HepG2 (cell line): Measurements from ENCODE around the gene TFPI. TPM values are rescaled to one million over a fixed set of nuclear protein-coding genes. Genes with fewer than 3 reads are reported as not detected.

Source experiments
- AGO2 ChIP-seq: fragments of 200-400 bp; formaldehyde crosslinking; optimal IDR thresholded peaks from 2 replicates; pipeline ENCODE3; 2017; ENCODE audit warnings: mild to moderate bottlenecking, low read depth, low read length, moderate library complexity
- BCL6 ChIP-seq: IDR thresholded peaks from 2 replicates; pipeline ENCODE4 v1.6.1; 2016; ENCODE audit warnings: missing genetic modification reagents, missing compliant biosample characterization
- CEBPG ChIP-seq: IDR thresholded peaks from 2 replicates; pipeline ENCODE4 v1.6.1; 2016
- ELF3 ChIP-seq: IDR thresholded peaks from 2 replicates; pipeline ENCODE4 v1.6.1; 2016; ENCODE audit warnings: missing genetic modification reagents, missing compliant biosample characterization
- FOSL2 ChIP-seq: sonication (generic); formaldehyde crosslinking; IDR thresholded peaks from 2 replicates; pipeline ENCODE4 v1.4.0; 2020; ENCODE audit warnings: missing genetic modification reagents
- FOXJ3 ChIP-seq: sonication (generic); formaldehyde crosslinking; IDR thresholded peaks from 2 replicates; pipeline ENCODE4 v1.4.0; 2020; ENCODE audit warnings: missing genetic modification reagents, mild to moderate bottlenecking, borderline replicate concordance
- GPN1 ChIP-seq: sonication (generic); formaldehyde crosslinking; IDR thresholded peaks from 2 replicates; pipeline ENCODE4 v1.5.1; 2020; ENCODE audit warnings: missing genetic modification reagents, borderline replicate concordance
- HDAC1 ChIP-seq: sonication (generic); formaldehyde crosslinking; IDR thresholded peaks from 2 replicates; pipeline ENCODE4 v1.5.1; 2020; ENCODE audit warnings: mild to moderate bottlenecking, missing genetic modification reagents
- NCOA2 ChIP-seq: sonication (generic); formaldehyde crosslinking; IDR thresholded peaks from 2 replicates; pipeline ENCODE4 v1.8.0; 2022; ENCODE audit warnings: inconsistent platforms
- NR2F2 ChIP-seq: IDR thresholded peaks from 2 replicates; pipeline ENCODE4 v1.6.1; 2012; ENCODE audit warnings: low read depth, inconsistent platforms, borderline replicate concordance
- RFXANK ChIP-seq: IDR thresholded peaks from 2 replicates; pipeline ENCODE4 v1.6.1; 2016
- SIN3A ChIP-seq: IDR thresholded peaks from 2 replicates; pipeline ENCODE4 v1.6.1; 2011; ENCODE audit warnings: low read depth, mild to moderate bottlenecking, control low read depth, low read length, borderline replicate concordance
- SNAPC2 ChIP-seq: sonication (generic); formaldehyde crosslinking; IDR thresholded peaks from 2 replicates; pipeline ENCODE4 v1.8.1; 2022; ENCODE audit warnings: mild to moderate bottlenecking, missing genetic modification reagents
- USF2 ChIP-seq, 2 experiments: sonication (generic) in 1 of 2; formaldehyde crosslinking in 1 of 2; IDR thresholded peaks; 2 replicates each; pipeline versions ENCODE4 v1.5.1 to v1.6.1; 2011 to 2020; ENCODE audit warnings: borderline replicate concordance in 1 of 2, low read depth in 1 of 2, low read length in 1 of 2, mild to moderate bottlenecking in 1 of 2, missing genetic modification reagents in 1 of 2, moderate library complexity in 1 of 2
- YEATS4 ChIP-seq: sonication (generic); formaldehyde crosslinking; IDR thresholded peaks from 2 replicates; pipeline ENCODE4 v1.4.0; 2020; ENCODE audit warnings: missing genetic modification reagents, borderline replicate concordance
- ZBTB14 ChIP-seq: sonication (generic); formaldehyde crosslinking; IDR thresholded peaks from 2 replicates; pipeline ENCODE4 v1.4.0; 2020; ENCODE audit warnings: missing genetic modification reagents
- ZFAT ChIP-seq: sonication (generic); formaldehyde crosslinking; conservative IDR thresholded peaks from 2 replicates; pipeline ENCODE4 v1.8.1; 2023; ENCODE audit warnings: missing genetic modification reagents, inconsistent platforms
- ZFP1 ChIP-seq: IDR thresholded peaks from 2 replicates; pipeline ENCODE4 v1.6.1; 2016
- ZMAT5 ChIP-seq: sonication (generic); formaldehyde crosslinking; IDR thresholded peaks from 2 replicates; pipeline ENCODE4 v1.5.0; 2020; ENCODE audit warnings: mild to moderate bottlenecking, low read depth, missing genetic modification reagents, borderline replicate concordance
- ZNF589 ChIP-seq: sonication (generic); formaldehyde crosslinking; conservative IDR thresholded peaks from 2 replicates; pipeline ENCODE4 v1.8.0; 2022; ENCODE audit warnings: mild to moderate bottlenecking, moderate library complexity, missing genetic modification reagents
- ZSCAN20 ChIP-seq: sonication (generic); formaldehyde crosslinking; IDR thresholded peaks from 2 replicates; pipeline ENCODE4 v1.4.0; 2020; ENCODE audit warnings: missing genetic modification reagents, mild to moderate bottlenecking, borderline replicate concordance
- ZSCAN21 ChIP-seq: sonication (generic); formaldehyde crosslinking; IDR thresholded peaks from 2 replicates; pipeline ENCODE4 v1.8.0; 2022; ENCODE audit warnings: mild to moderate bottlenecking, missing genetic modification reagents, moderate library complexity, borderline replicate concordance
- polyA plus RNA-seq, 8 experiments: library from polyadenylated mRNA; depleted of rRNA in 3 of 8; stranded (reverse) in 7 of 8; unstranded in 1 of 8; fragments of >200 nt; fragmentation: Illumina TruSeq in 4 of 8; extraction: Trizol in 4 of 8; gene quantifications; 2 replicates each; pipeline versions ENCODE4 v1.2.1 to v1.2.3, GENCODE V29; 2011 to 2016; ENCODE audit warnings: low read depth in 4 of 8, missing spikeins in 1 of 8, mixed read lengths in 1 of 8; ENCODE audit not compliant: insufficient read depth in 1 of 8
- total RNA-seq, 5 experiments: library from RNA; depleted of rRNA; stranded (reverse); fragments of >200 nt; fragmentation: Illumina TruSeq; extraction: Trizol; gene quantifications; 2 replicates each; pipeline ENCODE4 v1.2.3, GENCODE V29; 2016; ENCODE audit warnings: low read depth in 1 of 5
- TF ChIP-seq, protein P1 (sequence below): sonication (generic); formaldehyde crosslinking; IDR thresholded peaks from 2 replicates; pipeline ENCODE4 v1.4.0; 2020; ENCODE audit warnings: missing genetic modification reagents
- TF ChIP-seq, protein P2 (sequence below): sonication (generic); formaldehyde crosslinking; IDR thresholded peaks from 2 replicates; pipeline ENCODE4 v1.4.0; 2020; ENCODE audit warnings: missing genetic modification reagents; ENCODE audit errors: not compliant biosample characterization

The TFPI gene
- total and polyA plus RNA-seq, 2 of the 13 experiments (the other 11 are each of a cell fraction or from before 2014, with no cell fraction given) = 301 to 436 TPM

GRCh38 chr2:187511356-187512315 lies 42.6 kb downstream of the TFPI start (continued):
- TF ChIP-seq ZSCAN20 (CRISPR knock-in tag) = no peak; the same call in 1 of the 2 replicates
- no peak for TF ChIP-seq AGO2
- TF ChIP-seq NR2F2 = peak; percentile 78; the same call in 1 of the 2 replicates
- 0 out of 2 replicates have a peak, but pooled peaks have one; percentile 6 for TF ChIP-seq SIN3A
- TF ChIP-seq SNAPC2 (CRISPR knock-in tag) = 0 out of 2 replicates have a peak, but pooled peaks have one; percentile 6
- no peak for TF ChIP-seq ZFAT (CRISPR knock-in tag)
- TF ChIP-seq ELF3 = no peak
- peak; percentile 37; the same call in 1 of the 2 replicates for TF ChIP-seq YEATS4
- peak; percentile 53; the same call in 1 of the 2 replicates for TF ChIP-seq BCL6 (CRISPR knock-in tag)
- peak; percentile 64 for TF ChIP-seq NCOA2
- no peak for TF ChIP-seq CEBPG (CRISPR knock-in tag)
- no peak for TF ChIP-seq GPN1 (CRISPR knock-in tag)
- TF ChIP-seq RFXANK (CRISPR knock-in tag) = no peak
- TF ChIP-seq, protein P1, sequence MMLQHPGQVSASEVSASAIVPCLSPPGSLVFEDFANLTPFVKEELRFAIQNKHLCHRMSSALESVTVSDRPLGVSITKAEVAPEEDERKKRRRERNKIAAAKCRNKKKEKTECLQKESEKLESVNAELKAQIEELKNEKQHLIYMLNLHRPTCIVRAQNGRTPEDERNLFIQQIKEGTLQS (CRISPR knock-in tag) = no peak
- peak; percentile 55; the same call in 1 of the 2 replicates for TF ChIP-seq HDAC1 (CRISPR knock-in tag)
- TF ChIP-seq ZBTB14 (CRISPR knock-in tag) = 0 out of 2 replicates have a peak, but pooled peaks have one; percentile 17
- no peak for TF ChIP-seq ZFP1 (CRISPR knock-in tag)
- 0 out of 2 replicates have a peak, but pooled peaks have one; percentile 18 for TF ChIP-seq ZNF589 (CRISPR knock-in tag)
- no peak for TF ChIP-seq FOSL2 (CRISPR knock-in tag)
- TF ChIP-seq FOXJ3 (CRISPR knock-in tag) = peak; percentile 56; the same call in 1 of the 2 replicates
- TF ChIP-seq, protein P2, sequence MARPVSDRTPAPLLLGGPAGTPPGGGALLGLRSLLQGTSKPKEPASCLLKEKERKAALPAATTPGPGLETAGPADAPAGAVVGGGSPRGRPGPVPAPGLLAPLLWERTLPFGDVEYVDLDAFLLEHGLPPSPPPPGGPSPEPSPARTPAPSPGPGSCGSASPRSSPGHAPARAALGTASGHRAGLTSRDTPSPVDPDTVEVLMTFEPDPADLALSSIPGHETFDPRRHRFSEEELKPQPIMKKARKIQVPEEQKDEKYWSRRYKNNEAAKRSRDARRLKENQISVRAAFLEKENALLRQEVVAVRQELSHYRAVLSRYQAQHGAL (CRISPR knock-in tag) = peak; percentile 76
- no peak for TF ChIP-seq ZMAT5 (CRISPR knock-in tag)
- peak; percentile 11; the same call in 1 of the 2 replicates for TF ChIP-seq ZSCAN21
- TF ChIP-seq USF2 (IDR thresholded peaks at IDR 0.05; ENCODE audit: low read depth, low read length) = no peak
- no peak for TF ChIP-seq USF2 (CRISPR knock-in tag; IDR thresholded peaks at IDR 0.05; ENCODE audit: borderline replicate concordance)
